ENCODE data around the gene DYNLT1. TPM values are rescaled to one million over a fixed set of nuclear protein-coding genes. Genes with fewer than 3 reads are reported as not detected.
"Not testable (repeated sequence)": the region's sequence is repeated elsewhere in the genome, so short reads cannot be mapped to it uniquely, and the experiment has no call there.

DYNLT1 gene
- total RNA-seq, 3 donors from 2014 or later, result 113 to 153 (median 147) TPM

DNA sequence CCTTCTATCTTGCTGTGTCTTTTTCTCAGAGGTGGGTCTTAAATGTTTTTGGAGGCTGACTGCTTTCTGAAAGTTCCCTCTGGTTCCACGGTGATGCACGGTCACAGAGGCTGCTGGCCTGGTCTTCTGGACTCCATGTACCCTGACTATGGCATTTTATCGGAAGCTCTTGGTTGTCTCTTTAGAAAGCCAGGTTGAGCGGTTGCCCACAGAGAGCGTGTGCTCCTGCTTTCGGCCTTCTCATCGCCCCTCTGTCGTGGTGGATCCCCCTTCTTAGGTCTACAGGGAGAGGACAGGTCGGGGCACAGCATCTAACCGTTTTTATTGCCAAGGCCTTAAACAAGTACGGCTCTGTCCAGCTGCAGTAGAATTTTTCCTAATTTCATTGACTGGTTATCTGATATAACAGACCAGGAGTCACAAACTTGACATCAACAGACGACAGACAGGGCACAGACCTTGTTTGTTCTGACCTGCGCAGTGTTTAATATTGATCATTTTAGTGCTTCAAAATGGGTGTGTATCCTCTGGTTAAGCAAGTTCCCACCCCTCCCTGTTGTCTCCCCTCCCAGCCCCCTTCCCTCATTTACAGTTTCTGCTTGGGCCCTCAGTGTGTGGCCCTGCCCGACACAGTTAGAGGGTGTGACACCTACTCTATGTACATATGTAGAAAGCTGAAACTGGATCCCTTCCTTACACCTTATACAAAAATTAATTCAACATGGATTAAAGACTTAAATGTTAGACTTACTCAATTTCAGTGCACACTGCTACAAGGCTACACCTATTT is 30.0 kb upstream of the DYNLT1 start:
- H3K36me3 ChIP-seq (ENCODE audit: low read depth), result no peaks in the 10 kb centered on the region
- no peak for DNase-seq
- H3K9me3 ChIP-seq, result no peaks in the 10 kb centered on the region
- intact Hi-C loops (cut with DNase I, micrococcal nuclease), result no loop called here
- no peak for TF ChIP-seq CTCF (IDR thresholded peaks at IDR 0.05)
- no peak overlapping the region for H3K4me3 ChIP-seq
- no peaks in the 10 kb centered on the region for H3K4me1 ChIP-seq (ENCODE audit: low read depth)
- ATAC-seq, result no peak

DNA sequence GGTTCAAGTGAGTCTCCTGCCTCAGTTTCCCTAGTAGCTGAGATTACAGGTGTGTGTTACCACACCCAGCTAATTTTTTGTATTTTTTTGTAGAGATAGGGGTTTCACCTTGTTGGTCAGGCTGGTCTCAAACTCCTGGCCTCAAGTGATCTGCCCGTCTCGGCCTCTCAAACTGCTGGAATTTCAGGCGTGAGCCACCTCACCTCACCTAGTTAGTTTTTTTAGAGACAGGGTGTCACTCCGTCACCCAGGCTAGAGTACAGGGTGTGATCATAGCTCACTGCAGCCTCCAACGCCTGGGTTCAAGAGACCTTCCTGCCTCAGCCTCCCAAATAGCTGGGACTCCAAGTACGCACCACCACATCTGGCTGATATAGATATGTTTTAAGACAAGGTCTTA is 28.2 kb upstream of the DYNLT1 start:
- no peak overlapping the region for H3K4me3 ChIP-seq
- ATAC-seq, result no peak
- no peaks in the 10 kb centered on the region for H3K36me3 ChIP-seq (ENCODE audit: low read depth)
- no peak for TF ChIP-seq CTCF (IDR thresholded peaks at IDR 0.05)
- no peaks in the 10 kb centered on the region for H3K9me3 ChIP-seq
- no peaks in the 10 kb centered on the region for H3K4me1 ChIP-seq (ENCODE audit: low read depth)
- no peak for DNase-seq
- intact Hi-C loops (cut with DNase I, micrococcal nuclease), result no loop called here

GRCh38 chr6:158672119-158672518 is 27.6 kb upstream of the DYNLT1 start:
- intact Hi-C loops (cut with DNase I, micrococcal nuclease); ATAC-seq; H3K4me3 ChIP-seq; H3K9me3 ChIP-seq; DNase-seq; H3K4me1 ChIP-seq (ENCODE audit: low read depth); H3K36me3 ChIP-seq (ENCODE audit: low read depth): not testable (repeated sequence)

DNA sequence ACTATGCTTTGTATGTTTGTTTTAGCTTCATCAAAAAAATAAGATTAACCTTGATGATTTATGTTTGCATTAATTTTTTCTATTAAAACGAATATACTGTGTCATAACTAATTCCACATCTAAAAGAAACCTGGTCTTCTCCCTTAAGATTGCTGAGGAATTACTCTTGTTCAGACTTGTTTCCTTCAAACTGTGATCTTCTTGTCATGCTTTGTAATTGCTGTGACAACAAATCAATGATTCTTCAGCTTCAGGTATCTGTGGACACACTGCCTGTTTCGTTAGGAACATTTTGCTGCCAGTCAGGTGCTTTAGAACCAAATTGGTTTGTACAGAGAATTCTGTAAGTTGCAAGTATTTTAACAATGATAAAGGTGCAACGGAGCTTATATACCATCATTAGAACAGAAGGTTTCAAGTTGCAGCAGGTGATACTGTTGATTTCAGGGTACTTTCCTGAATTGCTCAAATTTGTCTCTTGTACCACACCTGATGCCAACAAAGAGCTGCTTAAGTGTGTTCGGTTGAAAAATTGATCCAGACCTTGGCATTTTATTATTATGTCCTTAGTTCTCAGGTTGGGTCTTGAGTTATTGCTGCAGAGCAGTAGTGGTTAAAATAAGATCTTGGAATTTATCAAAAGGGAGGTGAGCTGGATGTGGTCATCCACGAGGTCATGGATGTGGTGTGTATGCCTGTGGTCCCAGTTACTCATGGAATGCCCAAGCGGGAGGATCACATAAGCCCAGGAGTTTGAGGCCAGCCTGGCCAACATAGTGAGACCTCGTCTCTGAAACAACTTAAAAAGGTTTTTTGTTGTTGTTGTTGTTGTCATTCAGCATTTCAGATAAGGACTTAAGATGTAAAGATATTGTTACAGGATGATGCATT is 24.8 kb upstream of the DYNLT1 start:
- no peaks in the 10 kb centered on the region for H3K4me1 ChIP-seq (ENCODE audit: low read depth)
- no peak overlapping the region for H3K4me3 ChIP-seq
- no peaks in the 10 kb centered on the region for H3K9me3 ChIP-seq
- ATAC-seq (no peak), DNase-seq (no peak)
- intact Hi-C loops (cut with DNase I, micrococcal nuclease), result no loop called here
- TF ChIP-seq CTCF (IDR thresholded peaks at IDR 0.05), result no peak
- no peaks in the 10 kb centered on the region for H3K36me3 ChIP-seq (ENCODE audit: low read depth)

GRCh38 chr6:158668707-158669103 is 24.2 kb upstream of the DYNLT1 start:
- Histone ChIP-seq H3K36me3 (ENCODE audit: low read depth) (no peaks in the 10 kb centered on the region), H3K9me3 (no peaks in the 10 kb centered on the region), H3K4me1 (ENCODE audit: low read depth) (peaks cover 2% of the 10 kb centered on the region), H3K4me3 (no peak overlapping the region)
- TF ChIP-seq CTCF (IDR thresholded peaks at IDR 0.05), result no peak
- no peak for DNase-seq
- intact Hi-C loops (cut with DNase I, micrococcal nuclease), result no loop called here
- no peak for ATAC-seq
